Measurements from ENCODE around the gene PHF2.
A peak's percentile ranks its signal among the peaks of the same experiment; 100 is the strongest.

PHF2 gene

DNA sequence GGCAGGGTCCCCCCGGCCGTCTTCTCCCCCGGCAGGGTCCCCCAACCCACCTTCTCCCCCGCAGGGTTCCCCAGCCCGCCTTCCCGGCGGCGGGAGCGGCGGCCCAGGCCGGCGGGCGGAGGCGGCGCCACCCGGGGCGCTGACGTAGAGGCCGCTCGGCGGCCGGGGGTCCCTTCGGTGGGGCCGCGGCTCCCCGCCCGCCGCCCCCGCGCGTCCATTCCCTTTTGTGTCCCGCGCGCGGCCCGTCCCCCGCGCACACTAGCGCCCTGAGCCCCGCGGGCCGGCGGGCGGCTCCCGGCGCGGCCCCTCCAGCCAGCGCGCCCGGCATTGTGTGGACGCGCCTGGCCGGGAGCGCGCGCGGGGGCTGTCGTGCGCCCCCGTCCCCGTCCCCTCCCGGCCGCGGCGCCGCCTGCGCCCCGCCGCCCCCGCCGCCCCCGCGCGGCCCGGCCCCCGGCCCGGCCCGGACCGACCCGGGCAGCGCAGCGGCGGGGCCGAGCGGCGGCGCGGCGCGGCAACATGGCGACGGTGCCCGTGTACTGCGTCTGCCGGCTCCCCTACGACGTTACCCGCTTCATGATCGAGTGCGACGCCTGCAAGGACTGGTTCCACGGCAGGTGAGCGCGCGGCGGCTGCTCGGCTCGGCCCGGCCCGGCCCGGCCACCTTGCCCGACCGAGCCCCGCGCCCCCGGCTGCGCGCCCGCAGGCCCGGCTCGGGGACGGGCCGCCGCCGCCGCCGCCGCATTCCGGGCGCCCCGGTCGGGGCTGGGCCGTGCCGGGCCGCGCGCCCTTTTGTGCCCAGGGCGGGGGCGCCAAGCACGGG lies at the start of gene PHF2:
Gene PHF2, plus strand, starts transcription at position 327 of the 820 bp plus-strand sequence. Its CDS starts 190 bp downstream, at position 517.
- DNase-seq (ENCODE audit: low read depth, low spot score), result no peak

DNA sequence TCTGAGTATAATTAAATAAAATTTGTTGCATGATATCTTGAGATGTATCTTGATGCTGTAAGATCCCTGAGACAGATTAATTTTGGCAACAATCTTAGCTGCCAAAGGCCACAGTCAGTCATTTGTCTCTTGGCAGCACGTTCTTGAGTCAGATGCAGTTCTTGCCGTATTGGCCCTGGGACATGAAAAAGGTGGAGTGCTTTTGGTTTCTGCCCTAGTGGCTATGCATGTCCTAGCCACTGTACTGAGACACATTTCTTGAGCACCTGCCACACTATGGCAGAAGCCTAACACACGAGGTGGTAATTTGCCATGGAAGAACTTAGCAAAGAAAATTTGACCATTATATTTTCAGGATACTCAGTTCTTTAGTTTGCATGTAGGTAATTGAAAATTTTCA lies 45.0 kb upstream of the PHF2 start:
- DNase-seq (ENCODE audit: low read depth, low spot score), result no peak

DNA sequence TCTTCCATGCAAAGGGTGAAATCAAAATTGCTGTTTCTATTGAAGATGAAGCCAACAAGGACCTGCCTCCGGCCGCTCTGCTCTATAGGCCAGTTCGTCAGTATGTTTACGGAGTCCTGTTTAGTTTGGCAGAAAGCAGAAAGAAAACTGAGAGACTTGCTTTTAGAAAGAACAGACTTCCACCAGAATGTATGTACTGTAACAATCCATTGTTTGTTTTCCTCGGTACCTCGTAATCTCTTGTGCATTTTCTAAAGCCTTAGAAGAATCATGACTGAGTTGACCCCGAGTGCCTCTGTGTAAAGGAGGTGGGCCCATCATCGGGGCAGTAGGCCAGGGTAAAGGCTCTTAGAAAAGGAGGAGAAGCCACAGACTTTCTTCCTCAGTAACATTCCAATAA lies 44.2 kb upstream of the PHF2 start:
- no peak for DNase-seq (ENCODE audit: low read depth, low spot score)

DNA sequence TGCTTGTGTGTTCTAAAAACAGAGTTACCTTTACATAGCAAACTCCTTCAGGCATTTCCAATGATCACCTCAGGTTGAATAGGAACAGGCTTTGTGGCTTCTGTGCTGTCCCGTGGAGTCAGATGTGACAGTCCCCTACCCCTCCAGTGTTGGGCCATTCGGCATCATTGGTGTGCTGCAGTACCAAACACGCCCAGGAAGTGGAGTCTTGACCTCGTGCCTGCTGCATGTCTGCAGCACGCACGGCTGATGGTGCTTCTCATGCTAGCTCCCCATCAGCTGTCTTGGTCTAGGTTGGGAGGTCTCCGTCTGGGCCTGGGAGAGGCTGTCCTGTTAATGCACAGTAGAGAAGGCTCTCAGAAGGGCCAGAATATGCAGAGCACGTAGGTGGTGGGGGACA lies 42.5 kb upstream of the PHF2 start:
- DNase-seq (ENCODE audit: low read depth, low spot score), result no peak

DNA sequence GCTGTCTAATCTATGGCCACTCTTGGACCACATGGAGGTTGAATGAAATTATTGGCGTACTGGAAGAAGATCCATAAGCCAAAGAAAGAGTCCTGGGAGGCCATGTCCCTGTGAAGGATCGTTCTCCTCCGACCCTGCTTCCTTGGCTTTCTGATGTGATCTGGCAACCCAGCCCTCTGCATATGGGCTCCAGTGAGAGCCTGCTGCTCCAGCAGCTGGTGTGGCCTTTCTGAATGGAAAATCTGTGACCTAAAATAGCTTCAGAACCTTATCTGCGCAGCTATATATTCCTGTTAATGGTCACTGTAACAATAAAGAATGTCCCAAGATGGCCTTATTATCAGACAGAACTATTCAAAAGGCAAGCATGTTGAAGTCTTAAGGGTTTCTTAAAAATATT lies 40.2 kb upstream of the PHF2 start:
- no peak for DNase-seq (ENCODE audit: low read depth, low spot score)

DNA sequence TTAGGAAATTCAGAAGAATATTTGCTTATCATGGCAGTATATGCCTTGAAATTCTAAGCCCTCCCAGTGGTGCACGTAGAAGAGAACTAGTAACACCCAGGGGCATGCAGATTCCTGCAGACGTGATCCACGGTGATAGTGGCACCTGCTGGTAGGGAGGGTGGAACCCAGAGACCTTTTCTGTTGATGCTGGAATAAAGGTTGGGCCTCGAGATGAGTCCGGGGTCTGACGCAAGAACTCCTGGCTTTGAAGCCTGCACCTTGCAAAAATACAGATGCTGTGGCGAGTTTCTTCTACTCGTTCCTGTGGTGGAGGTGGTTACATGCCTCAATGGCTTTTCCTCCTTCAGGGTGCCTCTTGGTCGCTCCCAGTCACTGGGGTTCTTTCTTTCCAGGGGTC lies 39.5 kb upstream of the PHF2 start:
- DNase-seq (ENCODE audit: low read depth, low spot score), result no peak

DNA sequence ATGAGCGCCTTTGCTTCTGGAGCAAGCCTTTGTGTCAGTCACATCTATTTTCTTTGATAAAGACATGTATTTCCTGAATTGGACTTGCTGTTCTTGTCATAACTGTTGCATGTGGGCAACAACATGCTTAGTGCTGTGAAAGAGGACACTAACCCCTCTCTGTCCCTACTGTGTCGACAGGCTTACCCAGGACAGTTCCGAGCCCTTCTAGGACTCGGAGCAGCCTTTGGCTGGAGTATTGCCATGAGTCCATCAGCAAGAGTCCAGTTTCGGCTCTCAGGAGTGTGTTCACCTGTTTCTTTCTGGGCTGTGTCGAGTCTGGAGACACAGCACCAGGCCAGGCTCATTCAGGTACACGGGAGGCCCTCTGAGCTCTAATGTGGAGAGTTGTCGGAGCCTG lies 36.1 kb upstream of the PHF2 start:
- no peak for DNase-seq (ENCODE audit: low read depth, low spot score)

DNA sequence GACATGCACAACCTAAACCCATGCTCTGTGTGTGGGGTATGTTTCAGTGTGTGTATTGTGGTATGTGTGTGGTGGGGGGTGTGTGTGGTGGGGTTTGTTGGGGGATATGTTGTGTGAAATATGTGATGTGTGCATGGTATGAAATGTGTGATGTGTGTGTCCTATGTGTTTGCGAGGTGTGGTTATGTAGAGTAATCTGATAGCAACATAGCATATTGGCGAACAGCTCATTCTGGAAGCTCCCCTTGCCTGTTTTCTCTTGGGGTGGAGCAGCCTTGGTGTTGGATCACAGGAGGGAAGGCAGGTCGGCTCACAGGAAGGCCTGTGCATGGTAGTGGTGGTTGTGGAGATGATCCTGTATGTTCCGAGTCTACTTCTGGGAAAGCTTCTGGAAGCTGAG lies 35.4 kb upstream of the PHF2 start:
- DNase-seq (ENCODE audit: low read depth, low spot score), result no peak

DNA sequence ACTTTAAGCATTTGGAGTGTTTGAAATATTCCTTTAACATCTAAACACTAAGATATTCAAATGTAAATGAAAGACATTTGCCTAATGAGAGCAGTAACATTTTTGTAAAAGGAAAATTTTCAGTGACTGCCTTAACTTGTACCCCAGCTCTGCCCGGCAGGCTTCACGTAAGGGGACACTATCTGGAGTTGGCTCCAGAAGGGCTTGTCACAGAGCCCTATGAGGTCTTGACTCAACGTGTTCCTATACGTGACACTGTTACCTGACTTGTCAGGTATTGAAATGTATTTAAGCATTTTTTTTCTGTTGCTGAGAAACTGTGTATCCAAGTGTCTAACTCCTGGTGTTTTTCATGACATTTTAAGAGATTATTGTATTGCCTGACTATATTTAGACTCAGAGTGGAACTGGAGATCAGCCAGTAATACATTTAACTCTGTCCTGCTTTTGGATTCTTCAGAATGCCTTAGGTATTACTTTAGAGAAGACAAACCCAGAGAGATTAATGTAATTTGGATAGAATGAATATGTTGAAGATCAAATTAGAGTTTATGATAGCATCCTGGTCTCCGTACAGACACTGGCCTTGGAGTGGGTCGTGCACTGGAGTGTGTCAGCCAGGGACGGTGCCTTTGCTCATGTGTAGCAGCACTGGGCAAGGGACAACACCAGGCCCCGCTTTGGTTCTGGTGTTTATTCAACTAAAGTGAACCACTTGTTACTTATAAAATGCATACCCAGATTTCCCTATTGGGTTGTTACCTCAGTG lies 34.6 kb upstream of the PHF2 start:
- DNase-seq (ENCODE audit: low read depth, low spot score), result no peak

DNA sequence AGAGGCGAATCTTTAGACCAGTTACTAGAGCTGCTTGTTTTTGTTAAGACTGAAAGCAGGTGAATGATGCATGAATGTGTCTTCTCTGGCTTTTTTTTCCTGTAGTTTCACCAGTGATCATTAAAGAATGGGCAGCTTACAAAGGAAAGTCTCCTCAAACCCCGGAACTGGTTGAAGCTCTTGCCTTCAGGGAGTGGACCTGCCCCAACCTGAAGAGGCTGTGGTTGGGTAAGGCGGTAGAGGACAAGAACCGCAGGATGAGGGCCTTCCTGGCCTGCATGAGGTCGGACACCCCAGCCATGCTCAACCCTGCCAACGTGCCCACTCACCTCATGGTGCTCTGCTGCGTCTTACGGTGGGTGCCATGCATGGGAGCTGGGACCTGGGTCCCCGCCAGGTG lies 33.3 kb upstream of the PHF2 start:
- DNase-seq (ENCODE audit: low read depth, low spot score), result no peak

DNA sequence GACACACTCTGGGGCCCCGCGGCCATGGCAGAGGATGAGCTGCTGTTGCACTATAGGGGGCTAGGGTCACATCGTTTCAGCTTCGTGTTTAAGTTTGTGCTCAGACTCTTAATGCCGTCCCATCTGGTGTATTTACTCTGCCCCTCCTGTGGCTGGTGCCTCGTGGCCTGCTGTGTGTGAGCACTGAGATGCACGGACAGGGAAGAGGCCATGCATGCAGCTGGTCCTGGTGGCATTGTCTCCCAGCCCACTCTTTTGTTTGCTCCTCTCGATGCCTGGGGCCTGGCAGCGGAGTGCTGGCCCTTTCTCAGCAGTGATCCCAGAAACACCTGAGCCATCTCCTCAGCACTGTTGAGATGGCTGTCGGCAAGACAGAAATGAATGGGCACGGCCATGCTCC lies 30.0 kb upstream of the PHF2 start:
- no peak for DNase-seq (ENCODE audit: low read depth, low spot score)

DNA sequence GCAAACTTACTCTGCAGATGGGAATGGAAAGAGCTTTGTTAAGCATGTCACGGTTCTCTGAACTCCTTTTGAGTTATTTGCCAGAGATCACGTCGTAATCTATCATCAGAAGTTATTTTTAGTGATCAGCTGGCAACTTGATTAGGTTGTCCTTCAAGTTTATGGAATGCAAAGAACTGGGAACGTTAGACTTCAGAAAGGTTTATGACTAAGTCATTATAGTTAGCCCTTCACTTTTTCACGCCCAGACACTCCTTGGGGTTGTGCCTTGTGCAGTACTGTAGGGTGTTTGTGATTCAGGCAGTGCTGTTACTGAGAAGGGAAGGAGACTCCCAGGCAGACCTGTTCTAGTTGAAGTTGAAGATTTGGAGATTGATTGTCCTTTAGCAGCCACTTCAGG lies 26.8 kb upstream of the PHF2 start:
- no peak for DNase-seq (ENCODE audit: low read depth, low spot score)

DNA sequence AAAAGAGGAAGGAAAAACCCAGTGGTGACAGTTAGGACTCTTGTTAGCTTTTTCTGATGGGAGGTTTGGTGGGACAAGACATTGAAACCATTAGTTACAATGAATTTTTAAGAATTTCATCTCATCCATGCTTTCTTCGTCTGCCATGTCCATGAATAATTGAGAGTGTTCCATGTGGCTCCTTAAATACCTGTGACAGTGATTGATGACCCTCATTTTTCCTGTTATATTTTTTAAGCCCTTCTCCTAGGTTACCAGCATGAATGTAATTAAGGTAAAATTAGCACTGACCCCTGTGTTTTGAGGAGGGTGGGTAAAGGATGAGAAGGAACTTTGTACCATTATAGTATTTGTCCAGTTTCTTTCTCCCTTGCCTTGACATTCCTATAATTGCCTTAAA lies 23.5 kb upstream of the PHF2 start:
- no peak for DNase-seq (ENCODE audit: low read depth, low spot score)

DNA sequence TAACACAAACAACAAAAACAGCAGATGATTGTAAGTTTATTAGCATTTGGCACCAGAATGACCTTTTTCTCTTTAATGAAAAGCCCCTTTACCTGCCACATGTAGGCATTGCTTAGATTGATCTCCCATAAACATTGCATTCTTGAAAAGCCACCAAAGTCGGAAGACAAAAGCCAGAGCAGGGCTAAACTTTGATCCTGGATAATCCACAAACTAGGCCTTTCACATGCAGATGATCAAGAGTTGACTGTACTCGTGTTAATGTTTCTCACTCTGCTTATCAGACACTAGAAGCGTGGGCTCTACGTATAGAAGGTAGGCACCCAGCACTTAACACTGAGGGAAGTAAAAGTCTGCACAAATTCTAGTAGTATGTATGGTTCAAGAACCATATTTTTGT lies 21.0 kb upstream of the PHF2 start:
- DNase-seq (ENCODE audit: low read depth, low spot score), result peak; percentile 21

DNA sequence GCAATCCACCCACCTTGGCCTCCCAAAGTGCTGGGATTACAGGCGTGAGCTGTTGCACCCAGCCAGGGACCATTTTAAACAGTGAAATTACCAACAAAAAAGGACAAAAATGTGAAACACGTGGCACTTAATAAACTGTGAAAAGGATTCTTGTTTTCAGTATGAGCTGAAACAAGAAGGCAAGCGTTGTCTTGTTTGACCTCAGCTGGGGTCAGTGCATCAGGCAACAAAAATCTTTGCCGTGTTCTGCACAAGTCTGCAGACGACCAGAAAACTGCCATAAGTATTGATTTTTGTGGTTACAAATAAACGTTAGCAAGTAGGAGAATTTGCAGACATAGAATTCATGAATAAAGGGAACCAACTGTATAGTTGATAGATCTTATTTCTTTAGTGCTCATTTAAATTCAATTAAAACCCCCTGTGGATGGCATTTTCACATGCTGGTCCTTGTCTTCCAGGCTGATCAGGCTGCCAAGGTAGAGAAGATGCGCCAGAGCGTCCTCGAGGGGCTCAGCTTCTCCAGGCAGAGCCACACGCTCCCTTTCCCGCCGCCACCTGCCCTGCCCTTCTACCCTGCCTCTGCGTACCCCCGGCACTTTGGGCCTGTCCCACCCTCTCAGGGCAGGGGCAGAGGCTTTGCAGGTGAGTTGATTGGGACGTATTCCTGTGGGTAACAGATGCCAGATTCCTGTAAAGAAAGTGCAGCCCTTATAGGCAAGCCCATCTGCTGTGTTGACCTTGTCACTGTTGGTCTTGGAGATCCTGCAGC lies 18.8 kb upstream of the PHF2 start:
- no peak for DNase-seq (ENCODE audit: low read depth, low spot score)

DNA sequence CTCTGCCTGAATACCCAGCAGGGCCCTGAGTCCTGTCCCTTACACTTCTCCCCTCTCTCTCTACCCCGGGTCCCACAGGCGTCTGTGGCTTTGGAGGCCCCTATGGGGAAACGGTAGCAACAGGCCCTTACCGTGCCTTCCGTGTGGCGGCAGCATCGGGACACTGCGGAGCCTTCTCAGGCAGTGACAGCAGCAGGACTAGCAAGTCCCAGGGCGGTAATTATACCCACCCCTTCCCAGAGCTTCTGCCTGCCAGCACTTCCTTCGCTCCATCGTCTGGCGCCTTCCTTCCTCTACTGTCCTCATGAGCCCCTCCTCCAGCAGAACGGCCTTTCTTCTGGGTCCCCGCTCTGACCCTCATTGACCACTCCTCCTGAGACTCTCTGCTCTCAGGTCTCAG lies 17.9 kb upstream of the PHF2 start:
- no peak for DNase-seq (ENCODE audit: low read depth, low spot score)

DNA sequence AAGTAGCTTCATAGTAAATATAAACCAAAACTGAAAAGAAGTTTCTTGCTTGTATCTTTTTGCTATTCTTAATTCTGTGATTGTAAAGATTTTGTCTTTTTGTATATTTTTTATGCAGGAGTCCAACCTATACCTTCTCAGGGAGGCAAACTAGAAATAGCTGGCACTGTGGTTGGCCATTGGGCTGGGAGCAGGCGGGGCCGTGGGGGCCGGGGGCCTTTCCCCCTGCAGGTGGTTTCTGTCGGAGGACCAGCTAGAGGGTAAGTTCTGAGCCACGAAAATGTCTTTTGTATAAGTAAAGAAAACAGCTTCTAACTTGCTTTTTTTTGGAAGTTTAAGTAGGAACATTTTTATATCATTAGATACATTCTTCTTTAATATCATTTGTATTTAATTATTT lies 15.4 kb upstream of the PHF2 start:
- DNase-seq (ENCODE audit: low read depth, low spot score), result no peak

DNA sequence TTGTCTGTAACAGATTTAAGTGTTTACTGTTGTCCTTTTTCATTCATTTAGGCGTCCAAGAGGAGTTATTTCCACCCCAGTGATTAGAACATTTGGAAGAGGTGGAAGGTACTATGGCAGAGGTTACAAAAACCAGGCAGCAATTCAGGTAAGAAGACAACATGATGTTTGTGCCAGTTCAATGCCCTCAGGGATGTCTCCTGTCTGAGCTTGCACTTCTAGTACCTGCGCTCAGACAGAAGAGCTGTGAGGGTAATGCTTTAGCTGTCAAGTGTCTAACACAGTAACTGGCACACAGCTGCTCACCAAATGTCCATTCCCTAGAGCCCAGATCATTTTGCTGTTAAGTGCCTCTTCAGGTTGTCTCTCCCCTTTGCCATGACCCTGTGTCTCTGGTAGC lies 14.2 kb upstream of the PHF2 start:
- DNase-seq (ENCODE audit: low read depth, low spot score), result no peak

DNA sequence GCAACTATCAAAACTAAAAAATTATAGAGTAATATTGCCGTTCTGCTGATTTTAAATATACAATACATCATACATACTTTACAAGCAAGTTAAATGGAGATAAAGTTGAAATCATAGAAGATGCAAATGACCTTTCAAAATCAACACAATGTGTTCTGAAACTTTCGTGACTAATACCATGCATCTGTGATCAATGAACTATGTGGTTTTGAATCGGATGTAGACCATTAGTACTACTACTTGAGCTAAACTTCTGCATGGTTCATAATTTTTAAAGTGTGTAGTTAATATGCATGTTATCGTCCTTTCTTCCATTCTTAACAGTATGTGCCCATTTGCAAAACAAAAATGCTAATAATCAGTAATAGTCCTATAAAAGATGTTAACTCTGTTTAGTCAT lies 11.3 kb upstream of the PHF2 start:
- DNase-seq (ENCODE audit: low read depth, low spot score), result no peak

DNA sequence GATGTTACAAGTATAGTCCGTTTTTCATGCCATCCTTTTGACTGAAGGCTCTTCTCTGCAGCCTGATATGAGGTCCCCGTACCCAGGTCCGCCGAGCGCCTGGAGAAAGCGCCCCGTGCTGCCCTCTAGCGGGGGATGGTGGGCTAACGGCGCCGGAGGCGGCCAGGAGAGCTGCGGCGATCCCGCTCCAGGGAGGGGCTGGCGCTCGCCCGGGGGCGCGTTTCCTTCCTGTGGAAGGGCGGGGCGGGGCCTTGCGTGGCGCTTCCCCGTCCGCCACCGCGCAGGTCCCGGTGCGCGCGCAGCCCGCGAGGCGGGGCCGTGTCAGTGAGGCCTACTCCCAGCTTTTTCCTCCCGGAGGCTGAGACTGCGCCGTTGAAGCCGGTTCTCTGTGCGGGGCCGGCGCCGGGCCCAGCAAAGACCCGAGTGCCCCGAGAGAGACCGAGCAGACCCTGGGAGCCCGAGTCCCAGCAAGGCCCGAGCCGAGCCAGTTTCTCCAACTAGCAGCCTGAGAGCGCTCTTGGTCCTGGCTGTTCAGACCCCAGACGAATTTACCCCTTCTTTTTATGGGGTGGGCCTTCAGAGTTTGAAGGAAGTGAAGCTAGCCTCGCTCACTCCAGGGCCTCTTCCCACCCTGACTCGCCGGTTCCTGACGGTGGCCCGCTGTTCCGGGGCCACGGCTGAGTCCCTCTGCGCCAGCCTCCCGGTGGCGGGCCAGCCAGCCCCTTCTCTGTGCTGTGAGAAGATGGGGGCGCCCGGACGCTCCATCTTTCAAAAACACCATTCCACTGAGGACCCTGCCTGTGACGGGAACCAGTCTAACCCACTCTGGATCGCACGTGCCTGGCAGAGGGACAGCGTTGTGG lies 9.7 kb upstream of the PHF2 start:
- peak; percentile 98 for DNase-seq (ENCODE audit: low read depth, low spot score)

DNA sequence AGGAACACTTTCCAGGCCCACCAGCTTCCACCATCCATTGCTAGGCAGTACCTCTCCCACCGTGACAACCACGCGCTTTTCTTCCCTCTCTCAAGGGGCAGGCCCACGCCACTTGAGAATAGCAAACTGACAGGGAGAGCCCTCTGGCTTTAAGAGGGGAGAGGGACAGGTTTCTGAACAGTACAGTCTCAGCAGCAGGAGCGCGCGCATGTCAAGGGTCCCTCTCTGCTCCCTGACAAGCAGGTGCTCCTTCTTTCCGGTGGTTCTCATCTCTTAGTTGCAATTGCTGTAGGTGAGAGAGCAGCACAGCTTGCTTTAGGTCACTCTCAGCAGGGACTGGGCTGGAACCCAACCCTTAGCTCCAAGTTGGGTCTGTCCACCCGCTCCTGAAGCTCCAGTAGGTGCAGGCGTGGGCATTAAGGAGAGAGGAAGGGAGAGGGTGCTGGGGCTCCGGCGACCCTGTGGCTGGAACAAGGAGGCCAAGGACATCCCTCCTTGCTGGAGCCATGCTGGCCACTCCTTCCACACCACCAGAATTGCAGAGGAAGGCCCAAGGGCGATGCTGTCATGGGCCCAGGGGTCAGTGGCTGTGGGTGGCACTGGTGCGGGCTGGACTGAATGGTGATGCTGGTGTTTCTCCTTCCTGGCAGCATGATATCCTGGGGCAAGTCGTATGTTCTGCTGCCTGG lies 9.0 kb upstream of the PHF2 start:
- no peak for DNase-seq (ENCODE audit: low read depth, low spot score)

Data from ELF-1 (cell line).